DMS114 treated with DMSO at 0.1 percent for 48 hours (cell line): Measurements from ENCODE around the gene HOXB3.

Source experiments
- DNase-seq: peaks from one replicate; lab custom pipeline; 2025; ENCODE audit not compliant: unreplicated experiment; lab: John Stamatoyannopoulos, UW

The HOXB3 gene

GRCh38 chr17:48559122-48559839 lies 30.8 kb downstream of the HOXB3 start:
- DNase-seq = no peak

DNA sequence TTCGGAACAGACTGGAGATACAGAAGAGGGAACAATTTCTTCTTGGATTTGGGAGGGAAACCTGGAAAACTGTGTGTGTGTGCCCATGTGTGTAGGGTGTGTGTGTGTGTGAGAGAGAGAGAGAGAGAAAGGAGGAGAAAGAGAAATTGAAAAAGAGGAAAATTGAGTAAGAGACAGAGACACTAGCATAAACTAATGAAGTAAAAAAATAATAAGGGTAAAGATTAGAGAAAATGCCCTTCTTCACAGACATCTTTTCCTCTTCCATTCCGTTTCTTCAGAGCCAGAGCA lies 31.3 kb downstream of the HOXB3 start:
- no peak for DNase-seq

DNA sequence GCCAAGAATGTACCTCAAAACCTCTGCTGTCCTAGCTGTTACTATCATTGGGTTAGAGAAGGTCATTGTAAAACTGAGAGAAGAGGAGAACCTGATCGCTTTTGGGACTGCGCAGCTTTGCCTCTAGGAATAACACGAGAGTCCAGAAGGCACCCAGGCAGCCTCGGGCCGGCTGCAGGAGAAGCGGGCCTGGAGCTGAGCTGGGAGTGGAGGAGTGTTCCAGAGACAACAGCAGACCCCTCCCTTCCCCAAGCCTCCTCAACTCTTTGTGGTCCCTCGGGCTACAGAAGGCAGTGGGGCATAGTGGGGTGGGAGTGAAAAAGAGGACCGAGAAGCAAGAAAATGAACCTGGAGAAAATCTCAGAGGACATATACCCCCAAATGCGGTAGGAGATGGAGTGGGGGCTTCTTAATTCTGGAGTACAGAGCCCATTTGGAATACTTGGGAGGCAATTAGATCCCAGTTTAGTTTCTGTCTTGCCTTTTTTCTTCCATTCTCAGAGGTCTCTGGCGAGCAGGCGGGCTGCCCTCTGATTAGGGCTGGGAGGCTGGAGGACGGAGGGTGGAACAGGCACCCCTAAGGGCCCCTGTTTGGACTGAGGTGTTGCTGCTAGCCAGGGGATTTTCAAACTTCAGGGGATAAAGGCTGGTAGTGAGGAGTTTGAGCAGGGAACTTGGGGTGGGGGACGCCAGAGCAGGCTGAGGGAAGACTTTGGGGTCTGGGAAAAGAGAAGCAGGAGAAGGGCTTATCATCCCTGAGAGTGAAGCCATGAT lies 31.8 kb downstream of the HOXB3 start:
- DNase-seq = no peak

GRCh38 chr17:48556576-48557401 lies 33.3 kb downstream of the HOXB3 start:
- DNase-seq = no peak

DNA sequence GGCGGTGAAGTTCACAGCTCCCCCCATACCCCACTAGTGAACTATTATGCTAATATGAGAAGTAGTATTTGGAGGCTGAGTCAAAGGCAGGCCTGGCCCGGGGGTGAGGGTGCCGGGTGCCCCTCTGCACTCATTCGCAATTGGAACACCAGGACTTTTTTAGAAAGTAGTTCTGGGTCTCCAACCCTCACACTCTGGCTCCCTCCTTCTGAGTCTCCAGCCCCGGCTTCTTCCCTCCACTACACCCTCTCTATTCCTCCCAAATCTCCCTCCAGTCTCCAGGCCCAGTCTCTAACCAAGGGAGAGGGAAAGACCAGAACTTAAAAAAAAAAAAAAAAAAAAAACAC lies 33.8 kb downstream of the HOXB3 start:
- no peak for DNase-seq

DNA sequence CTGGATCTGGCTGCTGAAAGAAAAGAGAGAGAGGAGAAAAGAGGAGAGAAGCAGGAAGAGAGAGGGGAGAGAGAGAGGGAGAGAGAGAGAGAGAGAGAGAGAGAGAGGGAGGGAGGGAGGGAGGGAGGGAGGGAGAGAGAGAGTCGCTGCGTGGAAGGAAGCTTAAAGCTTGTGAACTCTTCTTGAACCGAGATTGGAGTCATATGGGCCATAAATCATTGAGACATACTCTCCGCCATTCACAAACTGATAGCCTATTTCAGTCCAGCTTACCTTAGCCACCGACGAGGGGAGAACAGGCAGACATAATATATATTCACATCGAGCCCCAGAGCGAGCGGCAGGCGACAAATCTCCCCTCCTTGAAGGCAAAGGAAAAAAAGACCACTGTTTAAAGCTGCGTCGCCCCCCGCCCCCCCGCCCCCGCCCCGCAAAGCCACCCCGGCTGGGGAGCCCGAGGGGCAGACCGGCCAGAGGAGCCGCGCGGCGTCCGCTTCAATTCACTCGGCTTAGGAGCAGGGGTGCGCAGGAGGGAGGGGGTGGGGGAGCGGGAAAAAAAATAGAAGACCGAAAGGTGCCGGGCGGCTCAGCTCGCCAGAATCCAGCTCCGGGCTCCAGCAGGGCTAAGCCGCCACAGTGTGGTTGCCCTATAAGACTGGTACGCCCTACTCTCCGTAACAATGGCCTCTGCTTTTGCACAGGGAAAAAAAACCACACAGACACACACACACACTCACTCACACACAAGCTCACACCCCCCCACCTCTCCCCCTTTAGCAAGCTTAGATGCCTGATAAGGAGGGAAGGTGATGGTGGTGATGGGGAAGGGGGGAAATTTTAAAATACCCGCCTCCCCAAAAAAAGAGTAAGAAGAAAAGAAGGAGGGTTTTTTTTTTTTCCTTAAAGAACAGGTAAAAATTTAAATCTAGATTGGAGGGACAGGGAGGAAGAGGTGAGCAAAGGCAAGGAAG lies 34.5 kb downstream of the HOXB3 start:
- peak; percentile 50 for DNase-seq

DNA sequence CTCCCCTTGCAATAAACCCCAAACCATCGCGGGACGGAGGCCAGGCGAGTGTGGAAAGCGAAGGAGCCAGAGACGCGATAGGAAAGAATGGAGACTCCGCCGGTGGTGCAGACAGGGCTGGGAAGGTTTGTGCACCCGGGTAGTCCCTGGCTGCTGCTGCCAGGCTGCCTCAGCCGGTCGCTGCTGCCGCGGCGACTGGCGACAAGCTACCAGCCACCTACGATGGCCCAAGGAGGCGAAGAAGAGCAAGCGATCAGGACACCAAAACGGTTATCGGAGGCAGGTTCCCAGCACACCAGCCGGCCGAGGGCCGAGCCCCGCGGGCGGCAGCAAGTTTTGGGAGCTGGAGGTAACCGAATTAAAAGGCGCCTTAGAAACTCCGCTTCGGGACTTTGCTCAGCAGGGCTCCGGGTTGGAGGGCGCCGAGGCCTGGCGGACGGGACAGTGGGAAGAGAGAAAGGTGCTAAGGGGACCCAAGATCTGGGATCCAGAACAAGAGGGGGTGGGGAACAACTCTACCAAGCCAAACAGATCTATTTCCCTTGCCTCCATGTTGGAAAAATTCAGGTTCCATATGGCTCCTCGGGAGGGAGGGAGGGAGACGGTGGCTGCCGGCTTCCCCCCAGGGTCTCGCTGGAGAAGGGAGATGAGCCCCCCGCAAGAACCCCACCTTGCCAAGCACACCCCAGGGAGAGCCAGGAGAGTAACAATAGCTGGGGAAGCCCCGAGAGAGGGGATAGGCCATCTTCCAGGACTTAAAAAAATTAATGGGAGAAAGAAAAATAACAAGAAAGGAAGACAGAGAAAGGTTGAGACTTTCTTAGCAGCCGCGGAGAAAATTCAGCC lies 35.4 kb downstream of the HOXB3 start:
- DNase-seq = no peak

DNA sequence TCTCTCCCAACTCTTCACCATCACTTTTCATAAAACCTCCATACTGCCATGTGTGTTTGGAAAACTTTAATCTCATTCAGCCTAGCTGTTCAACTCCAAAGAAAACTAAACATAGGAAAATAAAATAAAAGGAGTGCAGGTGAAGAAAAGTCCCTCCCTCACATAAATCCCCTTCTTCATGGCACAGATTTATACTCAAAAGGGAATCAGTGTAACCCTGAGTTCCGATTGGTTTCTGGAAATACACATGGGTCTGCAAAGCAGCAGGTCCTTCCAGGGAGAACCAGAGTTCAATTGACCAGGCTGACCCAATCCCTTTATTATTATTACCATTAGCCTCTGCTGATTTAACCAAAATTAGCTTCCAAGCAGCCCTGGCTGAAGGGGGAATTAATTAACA lies 36.2 kb downstream of the HOXB3 start:
- DNase-seq = no peak

DNA sequence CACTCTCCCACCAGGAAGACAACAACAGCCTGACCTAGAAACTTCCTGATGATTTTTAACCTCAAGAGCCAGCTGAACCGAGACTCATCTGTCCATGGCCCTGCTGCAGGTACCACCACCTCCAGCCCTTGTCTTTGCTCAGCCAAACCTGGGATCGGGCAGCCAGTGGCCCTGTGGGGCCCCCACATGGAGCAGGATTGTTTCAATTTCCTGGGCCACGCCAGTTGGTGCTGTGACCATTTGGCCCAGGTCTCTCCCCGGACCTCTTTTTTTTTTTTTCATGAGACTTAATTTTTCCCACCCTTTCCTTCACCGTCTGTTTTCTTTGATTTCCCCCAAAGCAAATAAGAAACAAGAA lies 36.9 kb downstream of the HOXB3 start:
- DNase-seq = no peak

- no peak for DNase-seq
These were observed 37.4 kb downstream of the HOXB3 start for GRCh38 chr17:48552466-48553189.

GRCh38 chr17:48551596-48552465 lies 38.2 kb downstream of the HOXB3 start:
- no peak for DNase-seq

- no peak for DNase-seq
These were observed 38.9 kb downstream of the HOXB3 start for GRCh38 chr17:48551214-48551555.

DNA sequence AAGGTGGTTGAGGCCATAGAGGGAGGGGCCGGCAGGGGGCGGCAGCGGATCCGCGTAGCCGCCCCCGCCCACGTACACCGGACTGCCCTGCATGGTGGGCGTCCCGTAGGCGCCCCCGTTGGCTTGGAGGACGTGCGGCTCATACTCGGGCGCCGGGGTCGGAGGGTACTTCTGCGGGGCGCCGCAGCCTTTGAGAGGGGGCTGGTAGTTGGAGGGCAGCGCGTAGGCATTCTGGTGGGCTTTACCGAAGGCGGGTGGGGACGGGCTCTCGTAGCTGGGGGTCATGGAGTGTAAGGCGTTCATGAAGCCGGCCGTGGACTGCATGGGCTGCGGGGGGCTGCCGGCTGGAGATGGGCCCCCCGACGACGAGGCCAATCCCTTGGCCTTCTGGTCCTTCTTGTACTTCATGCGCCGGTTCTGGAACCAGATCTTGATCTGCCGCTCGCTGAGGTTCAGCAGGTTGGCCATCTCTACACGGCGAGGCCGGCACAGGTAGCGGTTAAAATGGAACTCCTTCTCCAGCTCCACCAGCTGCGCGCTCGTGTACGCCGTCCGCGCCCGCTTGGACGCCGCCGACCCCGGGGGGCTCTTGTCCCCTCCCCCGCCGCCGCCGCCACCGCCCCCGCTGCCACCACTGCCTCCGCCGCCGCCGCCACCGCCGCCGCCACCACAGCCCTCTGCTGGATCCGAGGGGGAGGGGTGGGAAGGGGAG lies 39.4 kb downstream of the HOXB3 start:
- no peak for DNase-seq

GRCh38 chr17:48549914-48550501 lies 40.0 kb downstream of the HOXB3 start:
- DNase-seq = no peak

DNA sequence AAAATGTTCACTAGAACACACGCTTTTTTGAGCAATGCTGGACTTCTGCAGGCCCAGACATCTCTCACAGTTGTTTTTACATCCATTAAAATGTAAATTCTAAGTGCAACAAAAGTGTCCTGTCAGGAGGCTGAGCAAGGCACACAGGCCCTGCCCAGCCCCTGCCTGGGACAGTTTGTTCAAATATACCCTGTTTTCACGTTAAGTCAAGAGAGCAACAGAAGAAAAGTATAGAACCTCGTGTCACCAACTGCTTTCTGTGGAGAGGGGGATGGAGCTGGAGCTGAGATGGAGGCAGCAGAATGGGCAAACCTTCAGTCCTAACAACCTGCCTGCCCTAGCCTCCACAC lies 40.8 kb downstream of the HOXB3 start:
- DNase-seq = no peak

DNA sequence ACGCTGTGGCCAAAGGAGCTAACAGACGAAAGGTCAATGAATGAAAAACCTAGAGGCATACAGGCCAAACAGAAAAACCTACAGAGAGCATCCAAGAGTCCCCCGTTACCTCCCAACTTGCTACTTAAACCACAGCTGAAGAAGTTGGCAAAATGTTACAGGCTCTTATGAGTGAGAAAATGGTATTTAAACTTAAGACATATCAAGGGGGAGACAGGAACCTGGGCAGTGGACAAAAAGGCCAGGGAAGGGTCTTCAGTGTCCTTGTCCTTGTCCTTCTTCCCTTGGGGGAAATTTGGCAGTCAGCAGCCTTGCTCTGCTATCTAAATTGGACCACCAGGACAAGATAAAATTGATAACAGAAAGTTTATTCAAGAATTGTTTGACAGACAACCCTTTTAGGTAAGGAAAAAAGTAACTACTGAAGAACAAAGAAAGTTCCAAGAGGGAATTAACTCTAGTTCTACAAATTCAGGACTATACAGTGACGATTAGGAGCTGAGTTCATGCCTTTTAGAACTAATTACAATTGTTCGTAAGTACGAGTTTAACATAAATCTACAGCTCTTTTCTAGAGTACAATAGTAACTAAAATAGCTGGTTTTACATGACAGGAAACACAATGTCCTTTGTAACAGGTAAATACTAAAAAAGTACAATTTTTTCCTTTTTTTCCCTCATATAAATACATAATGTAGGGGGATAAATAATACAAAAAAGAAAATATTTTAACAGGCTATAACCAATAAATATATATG lies 41.3 kb downstream of the HOXB3 start:
- DNase-seq = no peak
